Prostate gland (tissue), 2 donors: ENCODE data around the gene COL4A1.

Source experiments
- CTCF ChIP-seq, 4 experiments: fragments of 200-600 bp in 2 of 4; fragments of 450-650 bp in 2 of 4; sonication (generic) in 2 of 4; IDR thresholded peaks; 1 replicate in 3 of 4; 2 replicates in 1 of 4; pipeline ENCODE4 v1.5.1; 2016 to 2019; ENCODE audit warnings: antibody characterized with exemption in 4 of 4, mild to moderate bottlenecking in 2 of 4, moderate library complexity in 2 of 4
- POLR2A ChIP-seq: fragments of 450-650 bp; IDR thresholded peaks from one replicate; pipeline ENCODE4 v1.6.1; 2016; ENCODE audit warnings: antibody characterized with exemption, mild to moderate bottlenecking

GRCh38 chr13:110354715-110355473, 47.9 kb upstream of the COL4A1 start:
- no peak for TF ChIP-seq CTCF (IDR thresholded peaks at IDR 0.05)
- TF ChIP-seq POLR2A = no peak
